ENCODE data around the gene FOXA3. TPM values are rescaled to one million over a fixed set of nuclear protein-coding genes. Genes with fewer than 3 reads are reported as not detected.

Gene FOXA3
- total RNA-seq, 1 experiment from 2014 or later: 22.2 TPM

GRCh38 chr19:45828945-45829344, 35.2 kb upstream of the FOXA3 start:
- Mint-ChIP-seq H3K27me3 (ENCODE audit: low read depth) (no peaks in the 10 kb centered on the region), H3K4me3 (no peak overlapping the region), H3K4me1 (no peaks in the 10 kb centered on the region), H3K27ac (no peak overlapping the region; a peak in 1 of 7 replicates), H3K9me3 (no peaks in the 10 kb centered on the region), H3K36me3 (ENCODE audit: insufficient read depth in 1 of 3, low read depth in 3 of 3) (peaks cover 60 to 99% (median 92%) of the 10 kb centered on the region in 3 experiments)
- Histone ChIP-seq H3K9ac (ENCODE audit: extremely low read depth, insufficient read length, low read length) (no peak overlapping the region), H2BK20ac (ENCODE audit: low read depth, low read length, poor library complexity, severe bottlenecking) (no peak overlapping the region), H3K4me2 (ENCODE audit: insufficient read depth, insufficient read length, low read length) (no peak overlapping the region), H2BK5ac (ENCODE audit: insufficient read length, low read length) (no peak overlapping the region), H3K23ac (ENCODE audit: insufficient read length, low read depth, low read length) (no peak overlapping the region), H4K20me1 (ENCODE audit: control insufficient read depth, insufficient read depth, insufficient read length) (no peaks in the 10 kb centered on the region), H3K79me1 (ENCODE audit: insufficient read depth, low read depth, low read length, poor library complexity, severe bottlenecking) (no peaks in the 10 kb centered on the region), H3K14ac (ENCODE audit: insufficient read depth, low read length) (no peak overlapping the region), H4K8ac (replicated peaks; ENCODE audit: insufficient read length, low read depth, low read length) (no peak overlapping the region), H2BK120ac (ENCODE audit: low read depth, low read length, poor library complexity, severe bottlenecking) (no peak overlapping the region), H3K4ac (ENCODE audit: low read depth, low read length) (no peak overlapping the region), H3K27ac (ENCODE audit: insufficient read length, low read depth, low read length) (no peak overlapping the region), H2AK5ac (ENCODE audit: insufficient read length, low read length) (no peak overlapping the region), H3T11ph (ENCODE audit: low read length) (no peak overlapping the region), H4K5ac (ENCODE audit: insufficient read length, low read depth, low read length) (no peak overlapping the region), H3K18ac (ENCODE audit: insufficient read length, low read depth, low read length) (no peak overlapping the region), H2AFZ (ENCODE audit: low read length) (no peak overlapping the region), H2BK12ac (ENCODE audit: insufficient read length, low read depth, low read length) (no peak overlapping the region), H3K4me1 (ENCODE audit: insufficient read depth, low read length) (no peaks in the 10 kb centered on the region), H2BK15ac (ENCODE audit: low read depth, low read length) (no peak overlapping the region), H3K79me2 (ENCODE audit: insufficient read depth, low read length) (no peaks in the 10 kb centered on the region), H3K23me2 (ENCODE audit: insufficient read length, low read depth, low read length, poor library complexity, severe bottlenecking) (no peaks in the 10 kb centered on the region), H3K27me3 (ENCODE audit: insufficient read depth, low read length) (no peaks in the 10 kb centered on the region), H3K9me3 (ENCODE audit: control insufficient read depth, low read depth, low read length) (no peaks in the 10 kb centered on the region), H3K56ac (ENCODE audit: insufficient read length, low read depth, low read length) (no peak overlapping the region), H4K91ac (ENCODE audit: insufficient read length, low read depth, low read length) (no peak overlapping the region)
- DNase-seq: no peak
- WGBS (ENCODE audit: extremely low coverage, insufficient read length, low lambda C conversion rate): no CpG with 5 or more reads among the region's 16 CpGs
- no peak for TF ChIP-seq CTCF (conservative IDR thresholded peaks at IDR 0.05)
